ENCODE results near the gene SLC5A4. TPM values are rescaled to one million over a fixed set of nuclear protein-coding genes. Genes with fewer than 3 reads are reported as not detected.

SLC5A4 gene
- total RNA-seq, 1 experiment from 2014 or later = not detected

GRCh38 chr22:32236970-32237369 is 18.2 kb downstream of the SLC5A4 start:
- H3K9me3 ChIP-seq (ENCODE audit: control insufficient read depth, insufficient read depth, low read depth, low read length) = no peaks in the 10 kb centered on the region
- in situ Hi-C loops (cut with HindIII; ENCODE audit: low pct_unique_long_range_greater_than_20kb, low sequenced_read_pairs) (no loop called here), intact Hi-C loops (cut with micrococcal nuclease; ENCODE audit: unreplicated experiment) (no loop called here)
- POLR2A ChIA-PET = no interaction called here
- H3K4me3 ChIP-seq (ENCODE audit: low read depth in 2 of 2, low read length in 2 of 2) = no peak overlapping the region
- no peak overlapping the region for H3K27ac ChIP-seq (ENCODE audit: low read length)
- ATAC-seq = no peak
- no peak for DNase-seq (ENCODE audit: low read depth, low spot score)
- no TSS peak for BruUV-seq (replicated peaks)
- no peaks in the 10 kb centered on the region; the same call in 1 of the 2 replicates for H3K27me3 ChIP-seq (ENCODE audit: control insufficient read depth, insufficient read depth, low read length)
- CTCF ChIA-PET = interaction anchor here (0.6 kb wide), 1 partner anchor 75 kb away, joined by 3 read pairs; no protein-coding TSS in a partner anchor
- no peaks in the 10 kb centered on the region for H3K36me3 ChIP-seq (ENCODE audit: control insufficient read depth, insufficient read depth, low read length)
- H3K4me1 ChIP-seq (ENCODE audit: control insufficient read depth, insufficient read depth, low read length) = no peaks in the 10 kb centered on the region
- no peak for TF ChIP-seq CTCF (IDR thresholded peaks at IDR 0.05)
- TF ChIP-seq POLR2AphosphoS5 (IDR thresholded peaks at IDR 0.05; ENCODE audit: low read depth, low read length) = no peak
- TF ChIP-seq TCF7L2 (IDR thresholded peaks at IDR 0.05; ENCODE audit: low read depth, low read length) = no peak
- no peak for TF ChIP-seq REST (IDR thresholded peaks at IDR 0.05; ENCODE audit: insufficient read depth in 1 of 2, low read depth in 2 of 2, low read length in 1 of 2)
- TF ChIP-seq SIN3A (IDR thresholded peaks at IDR 0.05; ENCODE audit: borderline replicate concordance, insufficient read depth, low read depth, low read length) = no peak

- ATAC-seq (no peak), DNase-seq (ENCODE audit: low read depth, low spot score) (no peak)
- H3K9me3 ChIP-seq (ENCODE audit: control insufficient read depth, insufficient read depth, low read depth, low read length) = no peaks in the 10 kb centered on the region
- H3K4me1 ChIP-seq (ENCODE audit: control insufficient read depth, insufficient read depth, low read length) = no peaks in the 10 kb centered on the region
- H3K36me3 ChIP-seq (ENCODE audit: control insufficient read depth, insufficient read depth, low read length) = no peaks in the 10 kb centered on the region
- no peak overlapping the region for H3K27ac ChIP-seq (ENCODE audit: low read length)
- TF ChIP-seq POLR2AphosphoS5 (IDR thresholded peaks at IDR 0.05; ENCODE audit: low read depth, low read length) (no peak), TCF7L2 (IDR thresholded peaks at IDR 0.05; ENCODE audit: low read depth, low read length) (no peak), CTCF (IDR thresholded peaks at IDR 0.05) (no peak), SIN3A (IDR thresholded peaks at IDR 0.05; ENCODE audit: borderline replicate concordance, insufficient read depth, low read depth, low read length) (no peak), REST (IDR thresholded peaks at IDR 0.05; ENCODE audit: insufficient read depth in 1 of 2, low read depth in 2 of 2, low read length in 1 of 2) (no peak)
- in situ Hi-C loops (cut with HindIII; ENCODE audit: low pct_unique_long_range_greater_than_20kb, low sequenced_read_pairs) (no loop called here), intact Hi-C loops (cut with micrococcal nuclease; ENCODE audit: unreplicated experiment) (no loop called here)
- POLR2A ChIA-PET = no interaction called here
- CTCF ChIA-PET = no interaction called here
- H3K4me3 ChIP-seq (ENCODE audit: low read depth in 2 of 2, low read length in 2 of 2) = no peak overlapping the region
- no TSS peak for BruUV-seq (replicated peaks)
- H3K27me3 ChIP-seq (ENCODE audit: control insufficient read depth, insufficient read depth, low read length) = no peaks in the 10 kb centered on the region; the same call in 1 of the 2 replicates
Measured at GRCh38 chr22:32233091-32233490, 22.1 kb downstream of the SLC5A4 start.
